ENCODE results near the gene BTBD9. TPM values are rescaled to one million over a fixed set of nuclear protein-coding genes. Genes with fewer than 3 reads are reported as not detected.

The BTBD9 gene
- total RNA-seq, 2 experiments from 2014 or later = 6.2 to 6.4 TPM

DNA sequence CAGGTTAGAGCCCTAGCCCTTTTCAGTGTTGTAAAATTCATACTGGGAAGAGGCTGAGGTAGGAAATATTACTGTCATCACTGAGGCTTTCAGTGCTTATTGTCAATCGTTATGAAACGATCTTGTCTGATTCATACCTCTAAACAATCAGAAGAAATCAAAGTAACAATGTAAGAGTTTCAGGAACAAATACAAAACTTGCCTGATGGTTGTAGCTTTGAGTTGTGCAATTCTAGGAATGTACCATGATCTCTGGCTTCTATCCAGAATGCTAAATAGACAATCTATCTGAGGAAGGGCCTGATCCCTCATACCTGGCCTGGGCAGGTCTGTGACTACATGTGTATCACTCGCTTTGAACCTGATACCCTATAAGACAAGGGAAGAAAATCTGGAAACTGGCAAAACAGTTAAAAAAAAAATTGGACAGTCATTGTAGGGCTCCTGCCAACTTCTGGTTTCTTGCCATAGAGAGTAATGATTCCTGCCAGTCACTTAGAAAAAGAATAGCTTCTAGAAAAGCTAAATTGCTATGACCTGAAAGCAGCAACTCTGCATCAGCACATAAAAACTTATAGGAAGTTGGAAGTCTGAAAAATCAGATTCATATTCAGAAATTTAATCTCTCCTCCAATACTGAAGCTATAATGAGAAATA lies 234.7 kb downstream of the BTBD9 start:
- Mint-ChIP-seq H3K36me3 (ENCODE audit: low read depth) (no peaks in the 10 kb centered on the region), H3K27ac (no peak overlapping the region), H3K9me3 (no peaks in the 10 kb centered on the region), H3K27me3 (no peaks in the 10 kb centered on the region), H3K4me1 (ENCODE audit: low read depth) (peaks cover 14% of the 10 kb centered on the region), H3K4me3 (no peak overlapping the region)
- ChIA-PET POLR2A (no interaction called here), CTCF (interaction anchor here (1.3 kb wide), 1 partner anchor 614 kb away, joined by 4 read pairs; no protein-coding TSS in a partner anchor)
- TF ChIP-seq, protein P1, sequence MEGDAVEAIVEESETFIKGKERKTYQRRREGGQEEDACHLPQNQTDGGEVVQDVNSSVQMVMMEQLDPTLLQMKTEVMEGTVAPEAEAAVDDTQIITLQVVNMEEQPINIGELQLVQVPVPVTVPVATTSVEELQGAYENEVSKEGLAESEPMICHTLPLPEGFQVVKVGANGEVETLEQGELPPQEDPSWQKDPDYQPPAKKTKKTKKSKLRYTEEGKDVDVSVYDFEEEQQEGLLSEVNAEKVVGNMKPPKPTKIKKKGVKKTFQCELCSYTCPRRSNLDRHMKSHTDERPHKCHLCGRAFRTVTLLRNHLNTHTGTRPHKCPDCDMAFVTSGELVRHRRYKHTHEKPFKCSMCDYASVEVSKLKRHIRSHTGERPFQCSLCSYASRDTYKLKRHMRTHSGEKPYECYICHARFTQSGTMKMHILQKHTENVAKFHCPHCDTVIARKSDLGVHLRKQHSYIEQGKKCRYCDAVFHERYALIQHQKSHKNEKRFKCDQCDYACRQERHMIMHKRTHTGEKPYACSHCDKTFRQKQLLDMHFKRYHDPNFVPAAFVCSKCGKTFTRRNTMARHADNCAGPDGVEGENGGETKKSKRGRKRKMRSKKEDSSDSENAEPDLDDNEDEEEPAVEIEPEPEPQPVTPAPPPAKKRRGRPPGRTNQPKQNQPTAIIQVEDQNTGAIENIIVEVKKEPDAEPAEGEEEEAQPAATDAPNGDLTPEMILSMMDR (IDR thresholded peaks at IDR 0.05) = no peak
- no peak for ATAC-seq
- no peak for DNase-seq
- intact Hi-C loops (cut with micrococcal nuclease) = no loop called here

DNA sequence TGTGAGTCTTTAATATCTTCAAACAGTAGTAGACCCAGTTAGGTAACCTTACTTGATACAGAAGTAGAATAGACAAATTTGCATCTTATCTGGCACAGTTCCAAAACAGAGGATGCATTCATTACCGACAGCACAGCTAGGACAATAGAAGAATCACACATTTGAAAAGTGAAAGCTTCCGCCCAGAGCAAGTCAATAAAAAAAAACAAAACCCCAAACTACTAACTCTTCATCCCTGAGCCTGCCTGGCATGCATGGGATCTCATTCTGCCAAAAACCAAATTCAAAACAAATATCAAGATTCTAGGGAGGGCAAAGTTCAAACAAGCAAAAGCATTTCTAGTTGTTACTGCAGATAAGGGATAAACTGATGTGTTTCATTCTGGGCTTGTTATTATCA lies 235.4 kb downstream of the BTBD9 start:
- POLR2A ChIA-PET = no interaction called here
- Mint-ChIP-seq H3K9me3 (no peaks in the 10 kb centered on the region), H3K27ac (no peak overlapping the region), H3K4me3 (no peak overlapping the region), H3K36me3 (ENCODE audit: low read depth) (no peaks in the 10 kb centered on the region), H3K4me1 (ENCODE audit: low read depth) (peaks cover 14% of the 10 kb centered on the region), H3K27me3 (no peaks in the 10 kb centered on the region)
- CTCF ChIA-PET = no interaction called here
- ATAC-seq (no peak), DNase-seq (no peak)
- intact Hi-C loops (cut with micrococcal nuclease) = no loop called here
- TF ChIP-seq, protein P1 (IDR thresholded peaks at IDR 0.05) = no peak

DNA sequence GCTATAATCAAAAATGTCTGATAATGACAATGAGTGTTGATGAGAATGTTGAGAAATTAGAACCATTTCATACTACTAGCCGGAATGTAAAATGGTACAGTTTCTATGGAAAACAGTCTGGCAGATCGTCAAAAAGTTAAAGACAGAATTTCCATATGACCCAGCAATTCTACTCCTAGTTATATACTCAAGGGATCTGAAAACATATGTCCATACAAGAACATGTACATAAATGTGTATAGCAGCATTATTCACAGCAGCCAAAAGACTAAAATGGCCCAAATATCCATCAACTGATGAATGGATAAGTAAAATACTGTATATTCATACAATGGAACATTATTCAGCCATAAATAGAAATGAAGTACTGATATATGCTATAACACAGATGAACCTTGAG lies 236.2 kb downstream of the BTBD9 start:
- TF ChIP-seq, protein P1 (IDR thresholded peaks at IDR 0.05) = no peak
- ATAC-seq (no peak), DNase-seq (no peak)
- Mint-ChIP-seq H3K4me1 (ENCODE audit: low read depth) (peaks cover 14% of the 10 kb centered on the region), H3K9me3 (no peaks in the 10 kb centered on the region), H3K4me3 (no peak overlapping the region), H3K27ac (no peak overlapping the region), H3K27me3 (no peaks in the 10 kb centered on the region), H3K36me3 (ENCODE audit: low read depth) (no peaks in the 10 kb centered on the region)
- ChIA-PET POLR2A (no interaction called here), CTCF (no interaction called here)
- intact Hi-C loops (cut with micrococcal nuclease) = no loop called here

DNA sequence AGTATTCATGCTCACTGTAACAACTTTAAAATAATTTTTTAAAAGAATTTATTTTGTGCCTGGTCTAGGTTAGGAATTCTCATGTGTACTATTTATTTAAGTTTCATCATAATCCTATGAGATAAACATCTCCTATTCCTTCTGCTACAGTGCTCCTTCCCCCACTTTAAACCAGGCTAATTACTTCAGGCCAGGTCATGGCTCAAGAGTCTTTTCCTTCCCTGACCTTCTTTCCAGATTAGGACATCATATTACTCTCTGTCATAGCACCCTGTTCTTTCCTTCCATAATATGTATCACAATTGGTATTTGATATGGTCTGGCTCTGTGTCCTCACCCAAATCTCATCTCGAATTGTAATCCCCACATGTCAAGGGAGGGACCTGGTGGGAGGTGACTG lies 239.0 kb downstream of the BTBD9 start:
- H3K36me3 Mint-ChIP-seq (ENCODE audit: low read depth) = peaks cover 2% of the 10 kb centered on the region
- TF ChIP-seq, protein P1 (IDR thresholded peaks at IDR 0.05) = no peak
- no peaks in the 10 kb centered on the region for H3K27me3 Mint-ChIP-seq
- H3K27ac Mint-ChIP-seq = no peak overlapping the region
- H3K9me3 Mint-ChIP-seq = no peaks in the 10 kb centered on the region
- ATAC-seq (no peak), DNase-seq (no peak)
- peaks cover 13% of the 10 kb centered on the region for H3K4me1 Mint-ChIP-seq (ENCODE audit: low read depth)
- ChIA-PET POLR2A (no interaction called here), CTCF (no interaction called here)
- intact Hi-C loops (cut with micrococcal nuclease) = no loop called here
- no peak overlapping the region for H3K4me3 Mint-ChIP-seq

DNA sequence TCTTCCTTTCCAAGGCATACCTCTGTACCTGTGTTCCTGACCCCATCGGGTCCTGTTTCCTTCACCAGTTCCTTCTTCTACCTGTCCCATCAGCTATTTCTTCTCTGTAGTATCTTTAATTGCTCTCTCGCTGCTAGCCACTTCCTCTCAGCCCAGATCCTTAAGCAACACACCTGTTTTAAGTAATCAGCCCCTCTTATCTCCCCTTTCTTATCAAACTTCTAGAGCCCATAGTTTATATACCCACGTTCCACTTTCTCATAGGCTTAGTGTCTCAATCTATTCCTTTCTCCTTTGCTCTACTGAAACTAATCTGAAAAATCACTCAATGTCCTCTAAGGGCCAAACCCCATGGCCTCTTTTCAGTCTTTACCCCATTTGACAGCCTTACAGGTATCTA lies 239.6 kb downstream of the BTBD9 start:
- intact Hi-C loops (cut with micrococcal nuclease) = no loop called here
- CTCF ChIA-PET = no interaction called here
- H3K4me3 Mint-ChIP-seq = no peak overlapping the region
- peaks cover 2% of the 10 kb centered on the region for H3K36me3 Mint-ChIP-seq (ENCODE audit: low read depth)
- no peaks in the 10 kb centered on the region for H3K9me3 Mint-ChIP-seq
- no peak for ATAC-seq
- no peak overlapping the region for H3K27ac Mint-ChIP-seq
- POLR2A ChIA-PET = no interaction called here
- TF ChIP-seq, protein P1 (IDR thresholded peaks at IDR 0.05) = no peak
- H3K4me1 Mint-ChIP-seq (ENCODE audit: low read depth) = peaks cover 11% of the 10 kb centered on the region
- H3K27me3 Mint-ChIP-seq = no peaks in the 10 kb centered on the region
- no peak for DNase-seq
